GM12892 (cell line): Measurements from ENCODE around the gene GTPBP10.

Experiments used
- POLR2A ChIP-seq: IDR thresholded peaks from 2 replicates; pipeline ENCODE4 v1.6.1; 2011; ENCODE audit warnings: low read depth, low read length, control low read depth
- POLR2AphosphoS5 ChIP-seq: IDR thresholded peaks from 2 replicates; pipeline ENCODE4 v1.6.1; 2011; ENCODE audit warnings: low read depth, low read length, control low read depth

GRCh38 chr7:90384433-90384832, 37.9 kb downstream of the GTPBP10 start:
- TF ChIP-seq POLR2A (no peak), POLR2AphosphoS5 (no peak)
